ENCODE data around the gene PKNOX1.
"Not testable (repeated sequence)": the region's sequence is repeated elsewhere in the genome, so short reads cannot be mapped to it uniquely, and the experiment has no call there.

Gene PKNOX1

GRCh38 chr21:42973991-42974831 is at the start of gene PKNOX1:
TSS of gene PKNOX1 (plus strand) at chr21:42974562. CDS start at chr21:43004382, 29,820 bp downstream.
- peak; percentile 96 for DNase-seq

- no peak for DNase-seq
Measured at GRCh38 chr21:42925114-42925926, 49.0 kb upstream of the PKNOX1 start, which contains the start of gene ERVH48-1. TSS of gene ERVH48-1 (minus strand) at chr21:42925630. CDS start at chr21:42919006, 6,624 bp downstream.

GRCh38 chr21:42927474-42928200 is 46.7 kb upstream of the PKNOX1 start:
- DNase-seq, result not testable (repeated sequence)

GRCh38 chr21:42929969-42930368 is 44.4 kb upstream of the PKNOX1 start:
- no peak for DNase-seq

- no peak for DNase-seq
Measured at GRCh38 chr21:42931560-42932235, 42.7 kb upstream of the PKNOX1 start.

- not testable (repeated sequence) for DNase-seq
Measured at GRCh38 chr21:42932378-42933136, 41.8 kb upstream of the PKNOX1 start.

- DNase-seq, result not testable (repeated sequence)
Measured at GRCh38 chr21:42933137-42933970, 41.0 kb upstream of the PKNOX1 start.

- not testable (repeated sequence) for DNase-seq
Measured at GRCh38 chr21:42933973-42934372, 40.4 kb upstream of the PKNOX1 start.

GRCh38 chr21:42936360-42936759 is 38.0 kb upstream of the PKNOX1 start:
- DNase-seq, result not testable (repeated sequence)

GRCh38 chr21:42937034-42937940 is 37.1 kb upstream of the PKNOX1 start:
- not testable (repeated sequence) for DNase-seq

- no peak for DNase-seq
Measured at GRCh38 chr21:42937960-42938605, 36.3 kb upstream of the PKNOX1 start.

GRCh38 chr21:42938606-42938995 is 35.8 kb upstream of the PKNOX1 start:
- DNase-seq, result not testable (repeated sequence)

GRCh38 chr21:42939582-42940413 is 34.6 kb upstream of the PKNOX1 start:
- peak; percentile 3 for DNase-seq

- DNase-seq, result no peak
Measured at GRCh38 chr21:42941696-42942085, 32.7 kb upstream of the PKNOX1 start.

- DNase-seq, result no peak
Measured at GRCh38 chr21:42942244-42942643, 32.1 kb upstream of the PKNOX1 start.

- not testable (repeated sequence) for DNase-seq
Measured at GRCh38 chr21:42949094-42949755, 25.1 kb upstream of the PKNOX1 start.

GRCh38 chr21:42951193-42951592 is 23.2 kb upstream of the PKNOX1 start:
- DNase-seq, result not testable (repeated sequence)
